Upper lobe of right lung (tissue), 1 donor: ENCODE data around the gene RABGGTA. TPM values are rescaled to one million over a fixed set of nuclear protein-coding genes. Genes with fewer than 3 reads are reported as not detected.
"Not testable (repeated sequence)": the region's sequence is repeated elsewhere in the genome, so short reads cannot be mapped to it uniquely, and the experiment has no call there.

Experiments used
- ATAC-seq: fragments of 200-7000 bp; cut with Tn5 transposase; one replicate; pipeline ENCODE4 v1.9.1; 2020; ENCODE audit warnings: mild to moderate bottlenecking, moderate library complexity
- DNase-seq: peaks from one replicate; pipeline ENCODE4 v3.0.0-alpha.2; 2020
- H3K27ac ChIP-seq: fragments of 200-600 bp; one replicate; pipeline ENCODE4 v1.8.0; 2022
- H3K27me3 ChIP-seq: fragments of 200-600 bp; one replicate; pipeline ENCODE4 v1.8.0; 2022; ENCODE audit warnings: mild to moderate bottlenecking
- H3K36me3 ChIP-seq: fragments of 200-600 bp; one replicate; pipeline ENCODE4 v1.8.0; 2022
- H3K4me1 ChIP-seq: fragments of 200-600 bp; one replicate; pipeline ENCODE4 v1.8.0; 2022
- H3K4me3 ChIP-seq: fragments of 200-600 bp; one replicate; pipeline ENCODE4 v1.8.0; 2022; ENCODE audit warnings: mild to moderate bottlenecking
- H3K9me3 ChIP-seq: fragments of 200-600 bp; one replicate; pipeline ENCODE4 v1.8.0; 2022
- CTCF ChIP-seq: fragments of 200-600 bp; IDR thresholded peaks from one replicate; pipeline ENCODE4 v1.8.0; 2022; ENCODE audit warnings: antibody characterized with exemption
- intact Hi-C: fragments of 100-400 bp; cut with DNase I; formaldehyde crosslinking; loops from one replicate; pipeline ENCODE4 v1.11.0; 2022
- total RNA-seq: library from RNA; stranded (reverse); fragmentation: NEBNext Ultra II Directional; extraction: Animal tissue kit (Norgen Biotek cat#: 25700); gene quantifications from one replicate; pipeline ENCODE4 v1.2.1, GENCODE V29; 2021
- donor health status: DM: no; HTN: yes; CAD: no; lungs with severe emphysema.

RABGGTA gene
- total RNA-seq, 1 donor from 2014 or later, result 50.3 TPM

GRCh38 chr14:24251880-24252288 lies 19.5 kb downstream of the RABGGTA start:
- Histone ChIP-seq H3K27ac (peak overlapping the region; percentile 18), H3K4me1 (no peaks in the 10 kb centered on the region), H3K9me3 (no peaks in the 10 kb centered on the region), H3K36me3 (peaks cover 10% of the 10 kb centered on the region), H3K4me3 (no peak overlapping the region), H3K27me3 (no peaks in the 10 kb centered on the region)
- intact Hi-C loops, result no loop called here
- no peak for TF ChIP-seq CTCF
- DNase-seq (peak; percentile 34), ATAC-seq (peak; percentile 56)

GRCh38 chr14:24250354-24250753 lies 21.0 kb downstream of the RABGGTA start:
- H3K4me1 ChIP-seq, result no peaks in the 10 kb centered on the region
- intact Hi-C loops, result no loop called here

GRCh38 chr14:24249230-24250021 lies 22.0 kb downstream of the RABGGTA start:
- Histone ChIP-seq H3K27me3 (no peaks in the 10 kb centered on the region), H3K36me3 (peaks cover 1% of the 10 kb centered on the region), H3K9me3 (no peaks in the 10 kb centered on the region), H3K4me1 (no peaks in the 10 kb centered on the region), H3K27ac (no peak overlapping the region), H3K4me3 (no peak overlapping the region)
- intact Hi-C loops, result no loop called here
- no peak for TF ChIP-seq CTCF
- DNase-seq (peak; percentile 51), ATAC-seq (no peak)

More at GRCh38 chr14:24250354-24250753, 21.0 kb downstream of the RABGGTA start:
- no peak overlapping the region for H3K4me3 ChIP-seq
- DNase-seq (peak; percentile 28), ATAC-seq (no peak)
- peaks cover 10% of the 10 kb centered on the region for H3K36me3 ChIP-seq
- no peak for TF ChIP-seq CTCF
- H3K27me3 ChIP-seq, result no peaks in the 10 kb centered on the region
- no peaks in the 10 kb centered on the region for H3K9me3 ChIP-seq
- H3K27ac ChIP-seq, result no peak overlapping the region

- H3K27ac ChIP-seq, result no peak overlapping the region
- H3K36me3 ChIP-seq, result no peaks in the 10 kb centered on the region
- no peak for TF ChIP-seq CTCF
- DNase-seq (peak; percentile 0), ATAC-seq (no peak)
- peaks cover 7% of the 10 kb centered on the region for H3K4me1 ChIP-seq
- H3K27me3 ChIP-seq, result no peaks in the 10 kb centered on the region
- H3K4me3 ChIP-seq, result no peak overlapping the region
- no peaks in the 10 kb centered on the region for H3K9me3 ChIP-seq
- intact Hi-C loops, result no loop called here
Observed at GRCh38 chr14:24247422-24247821, 24.0 kb downstream of the RABGGTA start.

GRCh38 chr14:24246765-24247212 lies 24.6 kb downstream of the RABGGTA start:
- H3K4me3 ChIP-seq, result no peak overlapping the region
- H3K36me3 ChIP-seq, result no peaks in the 10 kb centered on the region
- no peak overlapping the region for H3K27ac ChIP-seq
- intact Hi-C loops, result no loop called here
- DNase-seq (peak; percentile 10), ATAC-seq (no peak)
- no peak for TF ChIP-seq CTCF
- H3K27me3 ChIP-seq, result no peaks in the 10 kb centered on the region
- peaks cover 8% of the 10 kb centered on the region for H3K4me1 ChIP-seq
- H3K9me3 ChIP-seq, result no peaks in the 10 kb centered on the region

- H3K27ac ChIP-seq, H3K4me3 ChIP-seq, intact Hi-C loops, H3K27me3 ChIP-seq, ATAC-seq, H3K9me3 ChIP-seq: not testable (repeated sequence)
- DNase-seq, result peak; percentile 35
- Histone ChIP-seq H3K4me1 (peaks cover 22% of the 10 kb centered on the region), H3K36me3 (peaks cover 10% of the 10 kb centered on the region)
Observed at GRCh38 chr14:24245350-24245749, 26.0 kb downstream of the RABGGTA start.
